Kidney epithelial cell (primary cell): ENCODE measurements around the gene SUN3. TPM values are rescaled to one million over a fixed set of nuclear protein-coding genes. Genes with fewer than 3 reads are reported as not detected.
A peak's percentile ranks its signal among the peaks of the same experiment; 100 is the strongest.
"Not testable (repeated sequence)": the region's sequence is repeated elsewhere in the genome, so short reads cannot be mapped to it uniquely, and the experiment has no call there.

Experiments used
- DNase-seq: peaks from one replicate; pipeline ENCODE4 v3.0.0-alpha.2; 2010; ENCODE audit warnings: low read depth
- H3K27me3 ChIP-seq: 2 replicates; pipeline ENCODE4 v1.6.0; 2011; ENCODE audit warnings: low read length; ENCODE audit not compliant: control insufficient read depth, insufficient read depth
- H3K36me3 ChIP-seq: 2 replicates; pipeline ENCODE4 v1.5.1; 2011; ENCODE audit warnings: low read length; ENCODE audit not compliant: control insufficient read depth, insufficient read depth
- H3K4me3 ChIP-seq: 2 replicates; pipeline ENCODE4 v1.5.1; 2011; ENCODE audit warnings: low read depth, mild to moderate bottlenecking, control low read depth, low read length
- CTCF ChIP-seq: IDR thresholded peaks from 2 replicates; pipeline ENCODE4 v1.5.1; 2011; ENCODE audit warnings: mild to moderate bottlenecking, moderate library complexity, low read length, control low read depth, inconsistent platforms; ENCODE audit not compliant: insufficient read depth, poor library complexity, severe bottlenecking
- total RNA-seq: library from RNA; depleted of rRNA; stranded (reverse); fragments of >200 nt; gene quantifications from 2 replicates; pipeline ENCODE4 v1.2.3, GENCODE V29; 2015

Gene SUN3
- total RNA-seq, 1 donor from 2014 or later: not detected

- H3K4me3 ChIP-seq: no peak overlapping the region
- no peaks in the 10 kb centered on the region for H3K36me3 ChIP-seq
- no peaks in the 10 kb centered on the region for H3K27me3 ChIP-seq
- no peak for TF ChIP-seq CTCF
- DNase-seq: no peak
Measured at GRCh38 chr7:47982610-47983009, 46.3 kb downstream of the SUN3 start.

- H3K36me3 ChIP-seq: not testable (repeated sequence)
Measured at GRCh38 chr7:47980648-47981047, 48.3 kb downstream of the SUN3 start.

GRCh38 chr7:47979832-47980181, 49.1 kb downstream of the SUN3 start:
- peaks cover 1% of the 10 kb centered on the region for H3K36me3 ChIP-seq
- no peaks in the 10 kb centered on the region for H3K27me3 ChIP-seq
- no peak for TF ChIP-seq CTCF
- H3K4me3 ChIP-seq: peak overlapping the region; percentile 84
- no peak for DNase-seq

More at GRCh38 chr7:47980648-47981047, 48.3 kb downstream of the SUN3 start:
- H3K4me3 ChIP-seq, H3K27me3 ChIP-seq, DNase-seq: not testable (repeated sequence)

- TF ChIP-seq CTCF: no peak
- no peak for DNase-seq
- Histone ChIP-seq H3K4me3 (peak within 1 kb of the TSS; percentile 84), H3K36me3 (peaks cover 1% of the 10 kb centered on the region), H3K27me3 (no peaks in the 10 kb centered on the region)
Measured at GRCh38 chr7:47979145-47979831, 49.6 kb downstream of the SUN3 start, which contains the start of gene HUS1. Gene HUS1, minus strand, starts transcription at chr7:47979615. Its CDS starts 96 bp downstream, at chr7:47979519.

GRCh38 chr7:47978790-47979144, 50.1 kb downstream of the SUN3 start:
- TF ChIP-seq CTCF: no peak
- Histone ChIP-seq H3K36me3 (peaks cover 1% of the 10 kb centered on the region), H3K4me3 (peak overlapping the region; percentile 84), H3K27me3 (no peaks in the 10 kb centered on the region)
- DNase-seq: no peak

GRCh38 chr7:47973739-47974138, 55.2 kb downstream of the SUN3 start:
- no peak for DNase-seq
- Histone ChIP-seq H3K36me3 (peaks cover 1% of the 10 kb centered on the region), H3K4me3 (no peak overlapping the region), H3K27me3 (no peaks in the 10 kb centered on the region)
- TF ChIP-seq CTCF: no peak
